Stimulated activated naive CD4-positive, alpha-beta T cell (primary cell): Measurements from ENCODE around the gene REV3L.
A peak's percentile ranks its signal among the peaks of the same experiment; 100 is the strongest.

ENCODE experiments used
- DNase-seq, 6 experiments: peaks; one replicate each; lab custom pipeline; 2025; lab: John Stamatoyannopoulos, UW

Gene REV3L

GRCh38 chr6:111471533-111471932 lies 11.5 kb downstream of the REV3L start:
- DNase-seq, result no peak

DNA sequence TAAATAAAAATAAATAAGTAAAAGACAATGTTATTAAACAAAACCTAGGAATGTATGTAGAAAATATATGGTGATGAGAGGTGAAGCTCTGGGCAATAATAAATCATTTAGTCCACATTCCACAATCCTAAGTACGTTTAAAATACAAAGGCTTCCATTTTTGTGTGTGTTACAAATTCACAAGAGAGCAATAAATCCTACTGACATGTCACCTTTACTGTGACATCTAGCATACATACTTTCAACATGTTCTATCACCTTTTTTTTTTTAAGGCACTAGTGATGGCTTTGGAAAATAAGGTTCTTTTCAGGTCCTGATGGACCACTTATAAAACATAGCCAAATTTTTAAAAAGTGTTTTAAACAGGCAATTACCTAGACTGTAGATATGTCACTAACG lies 12.0 kb downstream of the REV3L start:
- no peak for DNase-seq

DNA sequence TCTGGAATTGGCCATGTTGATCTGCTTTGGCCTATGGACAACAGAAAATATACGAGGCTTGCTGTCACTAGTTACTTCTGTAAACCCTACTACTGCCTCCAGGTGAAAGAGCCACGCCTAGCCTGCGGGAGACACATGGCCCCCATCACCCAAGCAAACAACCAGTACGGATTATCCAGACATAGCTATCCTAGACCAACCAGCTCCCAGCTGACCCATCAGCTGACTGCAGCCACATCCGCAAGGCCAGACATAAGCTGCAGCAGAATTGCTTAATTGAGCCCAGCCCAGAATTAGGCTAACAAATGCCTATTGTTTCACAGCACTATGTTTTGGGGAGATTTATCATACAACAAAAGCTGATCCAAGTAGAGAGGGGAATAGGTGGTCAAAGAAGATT lies 13.5 kb downstream of the REV3L start:
- DNase-seq, result no peak

DNA sequence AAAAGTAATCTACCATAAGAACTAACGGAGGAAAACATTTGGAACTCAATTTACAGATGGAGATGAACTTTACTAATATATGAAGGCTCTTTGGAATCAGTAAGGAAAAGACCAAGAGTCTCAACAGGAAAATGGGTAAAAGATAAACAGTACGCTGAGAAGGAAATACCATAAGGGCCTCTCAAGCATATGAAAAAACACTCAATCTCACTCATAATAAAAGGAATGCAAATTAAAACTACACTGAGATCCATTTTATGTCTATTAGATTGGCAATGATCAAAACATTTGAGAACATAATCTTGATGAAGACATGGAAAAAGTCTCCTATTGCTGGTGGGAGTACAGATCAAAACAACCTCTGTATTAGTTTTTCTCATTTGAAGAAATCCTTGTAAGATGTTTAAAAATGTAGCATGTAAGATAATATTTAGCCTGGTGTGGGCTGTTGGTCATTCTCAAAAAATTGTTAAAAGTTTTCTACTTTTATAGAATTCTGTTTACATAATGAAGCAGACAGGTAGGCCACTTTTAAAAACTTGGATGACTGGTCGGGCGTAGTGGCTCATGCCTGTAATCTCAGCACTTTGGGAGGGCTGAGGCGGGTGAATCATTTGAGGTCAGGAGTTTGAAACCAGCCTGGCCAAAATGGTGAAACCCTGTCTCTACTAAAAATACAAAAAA lies 14.5 kb downstream of the REV3L start:
- DNase-seq, result no peak

DNA sequence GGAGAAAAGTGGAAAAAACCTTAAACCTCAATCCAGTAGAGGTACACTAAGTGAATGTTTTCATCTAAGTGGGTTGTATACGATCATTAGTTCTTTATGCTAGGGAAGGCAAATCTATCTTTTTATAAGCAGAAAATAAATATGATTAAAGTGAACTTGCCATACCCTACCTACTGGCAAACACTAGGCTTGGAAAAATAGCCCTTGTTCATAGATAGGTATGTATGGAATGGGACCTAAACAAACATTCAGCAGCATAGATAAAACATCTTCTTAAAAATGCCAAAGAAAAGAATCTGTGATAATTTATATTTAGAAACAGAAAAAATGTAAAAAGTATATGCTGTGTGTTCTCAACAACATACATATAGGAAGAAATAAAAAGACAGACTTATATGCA lies 18.8 kb downstream of the REV3L start:
- DNase-seq, result no peak

DNA sequence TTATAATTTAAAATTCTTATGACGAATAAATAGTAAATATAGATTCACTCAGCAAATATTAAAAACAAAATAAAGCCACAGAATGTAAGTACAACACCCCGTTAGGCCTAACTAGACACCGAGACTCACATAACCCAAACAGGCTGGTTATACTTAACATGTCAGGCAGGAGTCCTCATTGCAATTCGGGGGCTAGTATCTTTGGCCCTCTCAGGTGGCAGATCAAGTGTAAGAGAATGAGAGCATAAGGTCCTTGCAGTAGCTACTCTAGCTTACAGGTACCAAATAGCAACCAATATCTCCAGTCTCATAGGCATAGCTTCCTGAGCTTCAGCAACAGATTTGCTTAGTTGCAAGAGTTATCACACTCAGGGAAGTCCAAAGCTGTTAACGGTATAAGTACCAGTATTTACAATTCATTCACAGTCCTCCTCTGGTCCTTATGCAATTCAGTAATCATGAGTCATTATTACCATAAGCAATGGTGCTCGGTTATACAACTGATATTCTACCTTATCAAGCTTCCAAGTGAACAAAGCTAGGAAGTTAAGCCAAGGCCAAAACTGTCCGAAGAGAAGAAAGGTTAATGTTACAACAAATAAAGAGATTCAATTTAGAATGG lies 20.1 kb downstream of the REV3L start:
- DNase-seq, result no peak

DNA sequence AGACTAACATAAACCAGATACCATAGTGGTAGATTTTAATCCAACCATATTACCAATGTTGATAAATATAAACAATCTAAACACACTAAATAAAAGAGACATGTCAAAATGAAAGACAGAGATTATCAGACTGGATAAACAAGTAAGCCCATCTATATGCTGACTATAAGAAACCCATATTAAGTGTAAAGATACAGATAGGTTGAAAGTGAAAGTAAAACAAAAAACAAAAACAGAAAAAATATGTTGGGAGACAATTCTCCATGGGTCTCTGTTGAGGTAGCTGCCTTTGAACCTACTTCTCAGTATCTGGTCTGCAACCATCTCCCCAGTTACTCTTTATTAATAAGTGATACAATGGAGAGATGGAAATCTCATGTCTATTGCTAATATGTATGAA lies 21.2 kb downstream of the REV3L start:
- peak in 2 of 6 experiments; percentile 11 to 21 for DNase-seq

DNA sequence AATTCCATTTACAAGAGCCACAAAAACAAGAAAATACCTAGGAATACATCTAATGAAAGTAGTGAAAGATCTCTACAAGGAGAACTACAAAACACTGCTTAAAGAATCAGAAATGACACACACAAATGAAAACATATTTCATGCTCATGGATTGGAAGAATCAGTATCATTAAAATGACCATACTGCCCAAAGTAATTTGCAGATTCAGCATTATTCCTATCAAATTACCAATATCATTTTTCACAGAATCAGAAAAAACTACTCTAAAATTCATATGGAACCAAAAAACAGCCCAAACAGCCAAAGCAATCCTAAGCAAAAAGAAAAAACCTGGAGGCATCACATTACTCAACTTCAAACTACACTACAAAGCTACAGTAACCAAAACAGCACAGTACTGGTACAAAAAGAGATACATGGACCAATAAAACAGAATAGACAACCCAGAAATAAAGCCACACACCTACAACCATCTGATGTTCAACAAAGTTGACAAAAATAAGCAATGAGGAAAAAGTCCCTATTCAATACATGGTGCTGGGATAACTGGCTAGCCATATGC lies 24.3 kb downstream of the REV3L start:
- DNase-seq, result no peak

DNA sequence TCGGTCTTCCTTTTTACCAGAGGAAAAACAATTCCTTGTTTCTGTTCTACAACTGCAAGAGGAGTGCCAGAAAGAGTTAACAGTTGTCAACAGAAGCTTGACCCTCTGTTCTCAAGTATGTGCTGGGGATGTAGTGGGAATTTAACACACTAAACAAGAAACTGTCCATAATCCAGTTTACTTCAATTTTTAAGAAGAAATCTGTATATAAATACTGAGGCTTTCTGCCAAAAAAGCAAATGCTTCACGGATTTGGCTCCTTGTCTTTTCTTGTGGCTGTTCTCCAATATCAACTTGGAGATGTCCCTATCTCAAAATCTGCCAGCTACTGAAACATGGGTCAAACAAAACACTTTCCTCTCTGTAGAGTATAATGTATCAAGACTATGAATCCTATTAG lies 26.8 kb downstream of the REV3L start:
- DNase-seq, result no peak

DNA sequence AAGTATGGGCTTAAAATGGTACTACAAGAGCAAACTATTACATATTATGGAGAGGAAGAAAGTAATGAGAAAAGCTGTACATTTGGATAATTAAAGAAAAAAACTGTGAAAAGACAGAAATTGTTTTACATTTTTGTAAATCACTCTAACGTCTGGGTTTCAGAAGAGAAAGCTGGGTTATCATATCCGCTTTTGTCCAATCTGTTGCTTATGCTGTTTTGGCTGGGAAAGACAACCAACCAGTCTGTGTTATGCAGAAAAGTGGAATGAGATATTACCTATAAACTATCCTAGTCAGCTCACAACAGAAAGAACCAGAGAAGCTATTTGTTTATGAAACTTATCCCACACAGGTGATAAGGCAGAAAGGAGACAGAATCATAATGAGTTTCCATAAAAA lies 32.4 kb downstream of the REV3L start:
- no peak for DNase-seq

DNA sequence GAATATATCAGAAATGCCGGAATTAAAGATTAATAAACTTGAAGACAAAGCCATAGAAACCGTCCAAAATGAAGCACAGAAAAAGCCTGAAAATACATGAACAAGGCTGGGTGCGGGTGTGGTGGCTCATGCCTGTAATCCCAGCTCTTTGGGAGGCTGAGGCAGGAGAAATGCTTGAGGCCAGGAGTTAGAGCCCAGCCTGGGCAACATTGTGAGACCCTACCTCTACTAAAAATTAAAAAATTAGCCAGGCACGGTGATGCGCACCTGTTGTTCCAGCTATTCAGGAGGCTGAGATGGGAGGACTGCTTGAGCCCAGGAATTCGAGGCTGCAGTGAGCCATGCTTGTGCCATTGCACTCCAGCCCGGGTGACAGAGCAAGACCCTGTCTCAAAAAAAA lies 32.9 kb downstream of the REV3L start:
- no peak for DNase-seq

DNA sequence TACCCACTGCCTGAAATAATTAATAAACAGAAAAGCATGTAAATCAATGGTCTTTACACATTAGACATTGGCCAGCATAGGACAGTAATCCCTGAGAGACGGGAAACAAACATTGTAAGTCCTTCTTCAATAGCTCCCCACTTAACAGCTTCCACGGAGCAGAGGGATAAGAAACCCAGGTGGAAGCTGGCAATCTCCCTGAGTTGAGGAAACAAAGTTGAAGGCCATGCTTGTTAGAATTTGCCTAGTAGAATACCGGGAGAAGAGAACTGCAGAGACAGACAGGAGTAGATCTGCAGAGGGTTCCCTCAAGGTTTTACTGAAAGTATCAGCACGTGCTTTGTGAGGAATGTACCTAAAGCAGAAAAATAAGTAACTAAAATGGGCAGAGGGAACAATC lies 33.9 kb downstream of the REV3L start:
- no peak for DNase-seq

GRCh38 chr6:111447051-111447450 lies 36.0 kb downstream of the REV3L start:
- no peak for DNase-seq

GRCh38 chr6:111445861-111446267 lies 37.2 kb downstream of the REV3L start:
- no peak for DNase-seq

DNA sequence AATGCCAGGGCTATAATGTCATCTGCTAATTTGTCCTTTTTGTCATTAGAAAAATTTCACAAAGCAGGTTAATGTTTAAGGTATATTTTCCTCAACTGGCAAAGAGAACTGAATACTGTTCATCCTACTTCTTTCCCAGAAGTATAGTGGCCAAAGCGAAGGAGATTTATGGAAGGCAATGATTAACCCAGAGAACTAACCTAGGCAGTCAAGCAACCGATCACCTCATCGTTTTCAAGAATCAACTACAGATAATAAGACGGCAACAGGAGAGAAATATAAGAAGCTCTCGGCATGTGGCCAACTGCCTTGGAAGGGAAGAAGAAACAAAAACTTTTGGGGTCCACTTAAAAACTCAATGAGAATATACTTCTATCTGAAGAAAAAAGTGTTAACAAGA lies 38.2 kb downstream of the REV3L start:
- DNase-seq, result no peak

DNA sequence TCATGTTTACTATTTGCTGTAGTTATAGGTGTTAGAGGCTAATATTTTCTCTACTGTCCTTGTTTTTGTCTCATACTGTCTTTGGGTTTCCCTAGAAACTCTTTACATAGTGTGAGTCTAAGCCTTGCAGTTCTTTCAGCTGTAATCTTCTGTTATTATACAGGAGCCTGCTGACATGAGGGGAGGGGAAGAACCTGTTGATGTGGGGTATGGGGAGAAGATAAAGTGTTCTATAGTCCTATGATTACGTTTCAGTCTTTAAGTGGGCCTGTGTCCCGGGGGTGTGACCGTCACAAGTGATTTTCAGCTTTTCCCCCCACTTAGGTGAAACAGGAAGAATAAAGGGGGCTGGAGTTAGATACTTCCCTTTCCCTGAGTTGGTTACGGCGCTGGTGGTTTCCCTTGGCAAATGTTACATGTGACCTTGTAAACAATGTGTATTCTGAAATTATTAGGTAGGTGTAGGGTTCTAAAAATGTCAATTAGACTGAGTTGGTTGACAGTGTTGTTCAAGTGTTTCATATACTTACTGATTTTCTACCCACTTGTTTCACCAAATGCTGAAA lies 41.3 kb downstream of the REV3L start:
- DNase-seq, result no peak

- no peak for DNase-seq
Observed at GRCh38 chr6:111439171-111439570, 43.8 kb downstream of the REV3L start.

DNA sequence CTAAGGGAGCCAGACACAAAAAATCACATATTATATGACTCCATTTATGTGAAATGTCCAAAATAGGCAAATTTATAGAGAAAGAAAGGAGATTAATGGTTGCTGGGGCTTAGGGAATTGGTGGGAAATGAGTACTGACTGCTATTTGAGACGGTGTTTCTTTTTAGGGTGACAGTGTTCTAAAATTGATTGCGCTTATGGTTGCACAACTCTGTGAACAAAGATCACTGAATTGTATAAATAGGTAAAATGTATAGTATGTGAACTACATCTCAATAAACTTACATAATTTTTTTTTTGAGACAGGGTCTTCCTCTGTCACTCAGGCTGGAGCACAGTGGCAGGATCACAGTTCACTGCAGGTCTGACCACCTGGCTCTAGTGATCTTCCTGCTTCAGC lies 45.4 kb downstream of the REV3L start:
- DNase-seq, result no peak

GRCh38 chr6:111432511-111432910 lies 50.5 kb downstream of the REV3L start:
- no peak for DNase-seq

GRCh38 chr6:111430605-111431376 lies 52.2 kb downstream of the REV3L start:
- no peak for DNase-seq

GRCh38 chr6:111429571-111429970 lies 53.4 kb downstream of the REV3L start:
- DNase-seq, result no peak

DNA sequence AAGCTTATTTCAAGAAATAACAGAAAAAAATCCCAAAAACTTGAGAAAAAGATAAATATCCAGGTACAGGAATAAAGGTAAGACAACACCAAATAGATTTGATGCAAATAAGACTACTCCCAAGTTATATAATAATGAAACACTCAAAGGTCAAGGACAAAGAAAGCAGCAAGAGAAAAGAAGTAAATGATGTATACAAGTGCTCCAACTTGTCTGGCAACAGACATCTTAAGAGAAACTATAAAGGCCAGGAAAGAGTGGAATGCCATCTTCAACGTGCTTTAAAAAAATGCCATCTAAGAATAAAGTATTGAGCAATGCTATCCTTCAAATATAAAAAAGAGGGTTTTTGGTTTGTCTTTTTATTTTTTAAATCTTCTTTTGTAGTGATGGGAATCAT lies 54.2 kb downstream of the REV3L start:
- no peak for DNase-seq
